ENCODE results near the gene CASKIN2.
A peak's percentile ranks its signal among the peaks of the same experiment; 100 is the strongest.

The CASKIN2 gene, protein sequence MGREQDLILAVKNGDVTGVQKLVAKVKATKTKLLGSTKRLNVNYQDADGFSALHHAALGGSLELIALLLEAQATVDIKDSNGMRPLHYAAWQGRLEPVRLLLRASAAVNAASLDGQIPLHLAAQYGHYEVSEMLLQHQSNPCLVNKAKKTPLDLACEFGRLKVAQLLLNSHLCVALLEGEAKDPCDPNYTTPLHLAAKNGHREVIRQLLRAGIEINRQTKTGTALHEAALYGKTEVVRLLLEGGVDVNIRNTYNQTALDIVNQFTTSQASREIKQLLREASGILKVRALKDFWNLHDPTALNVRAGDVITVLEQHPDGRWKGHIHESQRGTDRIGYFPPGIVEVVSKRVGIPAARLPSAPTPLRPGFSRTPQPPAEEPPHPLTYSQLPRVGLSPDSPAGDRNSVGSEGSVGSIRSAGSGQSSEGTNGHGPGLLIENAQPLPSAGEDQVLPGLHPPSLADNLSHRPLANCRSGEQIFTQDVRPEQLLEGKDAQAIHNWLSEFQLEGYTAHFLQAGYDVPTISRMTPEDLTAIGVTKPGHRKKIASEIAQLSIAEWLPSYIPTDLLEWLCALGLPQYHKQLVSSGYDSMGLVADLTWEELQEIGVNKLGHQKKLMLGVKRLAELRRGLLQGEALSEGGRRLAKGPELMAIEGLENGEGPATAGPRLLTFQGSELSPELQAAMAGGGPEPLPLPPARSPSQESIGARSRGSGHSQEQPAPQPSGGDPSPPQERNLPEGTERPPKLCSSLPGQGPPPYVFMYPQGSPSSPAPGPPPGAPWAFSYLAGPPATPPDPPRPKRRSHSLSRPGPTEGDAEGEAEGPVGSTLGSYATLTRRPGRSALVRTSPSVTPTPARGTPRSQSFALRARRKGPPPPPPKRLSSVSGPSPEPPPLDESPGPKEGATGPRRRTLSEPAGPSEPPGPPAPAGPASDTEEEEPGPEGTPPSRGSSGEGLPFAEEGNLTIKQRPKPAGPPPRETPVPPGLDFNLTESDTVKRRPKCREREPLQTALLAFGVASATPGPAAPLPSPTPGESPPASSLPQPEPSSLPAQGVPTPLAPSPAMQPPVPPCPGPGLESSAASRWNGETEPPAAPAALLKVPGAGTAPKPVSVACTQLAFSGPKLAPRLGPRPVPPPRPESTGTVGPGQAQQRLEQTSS (N-terminal part only)

DNA sequence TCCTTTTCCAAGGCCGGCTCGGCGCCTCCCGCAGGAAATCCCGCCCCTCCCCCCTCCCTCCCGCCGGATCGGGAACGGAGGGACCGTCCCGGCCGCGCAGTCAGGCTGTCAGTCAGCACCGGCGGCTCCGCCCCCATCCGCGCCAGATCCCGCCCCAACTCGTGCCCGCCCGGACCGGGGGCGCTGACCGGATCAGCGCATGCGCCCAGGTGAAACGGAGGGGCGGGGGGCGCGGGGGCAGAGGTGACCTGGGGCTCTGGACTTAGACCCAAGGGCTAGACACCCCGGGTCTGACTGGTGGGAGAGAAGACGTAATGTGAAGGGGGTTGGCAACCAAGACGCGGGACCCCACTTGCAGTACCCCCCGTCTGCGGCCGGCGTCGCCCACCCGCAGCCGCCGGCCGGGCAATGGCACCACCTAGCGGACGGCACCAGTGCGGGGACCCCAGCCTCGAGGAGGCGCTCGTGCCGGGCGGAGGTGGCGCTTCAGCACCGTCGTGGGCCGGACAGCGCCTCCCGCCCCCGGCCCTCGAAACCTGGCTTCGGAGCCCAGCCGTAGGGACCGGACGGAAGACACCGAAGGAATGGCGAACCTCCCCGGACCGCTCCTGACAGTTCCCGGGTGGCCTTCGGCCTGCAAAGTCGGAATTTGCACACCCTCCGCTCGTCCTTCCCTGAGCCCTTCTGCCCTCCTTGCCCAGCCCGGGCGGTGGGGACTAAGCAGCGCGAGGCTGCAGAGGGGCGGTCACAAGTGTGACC, at the start of gene CASKIN2:
CASKIN2 (minus strand) TSS at position 42 of the 759 bp plus-strand sequence. CDS start 1,733 bp downstream, outside the sequence.
- DNase-seq (ENCODE audit: low spot score) = peak; percentile 100

DNA sequence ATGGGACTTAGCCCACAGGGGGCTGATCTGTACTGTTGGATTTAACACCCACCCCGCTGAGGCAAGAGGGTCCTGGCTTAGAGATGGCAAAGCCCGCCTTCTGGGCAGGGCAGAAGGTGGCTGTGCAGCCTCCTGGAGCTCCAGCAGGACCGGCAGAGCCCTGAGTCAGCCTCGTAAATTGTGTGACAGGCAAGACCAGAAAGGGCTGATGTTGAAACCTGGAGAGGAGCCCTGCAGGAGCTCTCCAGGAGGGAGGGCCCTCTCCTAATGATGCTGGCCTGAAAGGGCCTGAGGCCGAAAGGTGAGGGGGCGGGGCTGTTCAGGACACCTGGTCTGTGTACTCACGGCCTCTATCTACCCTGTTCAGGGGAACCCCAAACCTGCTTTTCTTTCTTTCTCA, 49.7 kb upstream of the CASKIN2 start:
- no peak for DNase-seq (ENCODE audit: low spot score)

DNA sequence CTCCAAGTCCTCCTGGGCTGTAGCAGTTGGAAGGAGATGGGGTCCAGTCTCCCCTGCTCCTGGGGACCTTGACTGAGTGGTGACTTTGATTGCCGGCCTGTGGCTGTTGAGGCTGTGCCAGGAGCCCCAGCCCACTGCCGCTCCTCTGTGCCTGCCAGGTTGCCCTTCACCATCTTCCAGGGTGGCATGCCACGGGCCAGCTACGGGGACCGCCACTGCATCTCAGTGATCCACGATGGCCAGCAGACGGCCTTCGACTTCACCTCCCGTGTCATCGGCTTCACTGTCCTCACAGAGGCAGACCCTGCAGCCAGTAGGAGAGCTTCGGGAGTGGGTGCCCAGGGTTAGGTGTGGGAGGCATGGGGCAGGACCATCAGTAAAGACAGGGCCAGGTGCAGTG, 48.9 kb upstream of the CASKIN2 start:
- DNase-seq (ENCODE audit: low spot score) = no peak

DNA sequence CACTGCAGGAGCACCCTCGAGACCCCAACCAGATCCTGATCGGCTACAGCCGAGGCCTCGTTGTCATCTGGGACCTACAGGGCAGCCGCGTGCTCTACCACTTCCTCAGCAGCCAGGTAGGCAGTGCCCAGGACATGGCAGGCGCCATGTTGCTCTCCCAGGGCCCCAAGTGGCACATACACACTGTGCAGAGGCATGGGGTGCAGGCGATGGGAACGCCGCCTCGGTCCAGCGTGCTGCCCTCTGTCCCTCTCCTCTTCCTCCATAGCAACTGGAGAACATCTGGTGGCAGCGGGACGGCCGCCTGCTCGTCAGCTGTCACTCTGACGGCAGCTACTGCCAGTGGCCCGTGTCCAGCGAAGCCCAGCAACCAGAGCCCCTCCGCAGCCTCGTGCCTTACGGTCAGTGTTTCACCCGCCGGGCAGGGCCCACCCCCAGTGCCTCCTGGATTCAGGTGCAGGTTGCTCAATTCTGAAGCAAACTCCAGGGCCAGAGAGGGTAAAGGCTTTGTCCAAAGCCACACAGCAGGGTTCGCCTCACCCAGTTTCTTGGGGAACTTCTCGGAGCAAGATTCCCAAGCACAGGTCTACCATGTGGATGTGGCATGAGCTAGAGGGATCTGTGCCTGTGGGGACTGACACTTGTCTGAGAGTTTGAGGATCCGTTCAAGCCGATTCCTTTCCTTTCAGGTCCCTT, 47.9 kb upstream of the CASKIN2 start:
- DNase-seq (ENCODE audit: low spot score) = no peak

DNA sequence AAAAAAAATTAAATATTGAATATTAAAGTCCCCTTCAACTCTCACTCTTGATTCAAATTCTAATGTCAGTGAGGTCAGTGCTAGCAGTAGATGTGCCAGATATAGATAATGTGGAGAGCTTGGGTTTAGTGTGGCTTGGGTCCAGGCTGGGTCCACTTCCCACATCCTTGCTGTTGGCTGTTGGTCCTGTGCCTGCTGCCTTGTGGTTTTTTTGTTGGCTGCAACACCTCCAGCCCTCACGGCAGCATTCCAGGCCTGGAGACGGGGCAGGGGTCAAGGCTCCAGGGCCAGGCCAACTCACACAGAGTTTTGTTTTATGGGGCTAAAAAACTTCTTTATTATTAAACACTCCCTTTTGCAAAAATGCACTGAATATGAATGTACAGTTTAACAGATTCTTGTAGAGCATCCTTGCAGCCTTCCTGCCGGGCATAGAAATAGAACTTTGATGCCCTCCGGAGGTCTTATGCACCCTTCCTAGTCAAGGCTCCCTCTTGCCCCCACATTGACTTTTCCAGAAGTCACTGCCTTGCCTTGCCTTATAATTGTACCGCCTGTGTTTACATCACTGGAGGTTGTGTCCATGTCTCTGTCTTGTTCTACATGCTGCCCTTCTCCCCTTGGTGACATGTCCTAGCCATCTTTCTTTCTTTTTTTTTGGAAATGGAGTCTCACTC, 46.7 kb upstream of the CASKIN2 start:
- DNase-seq (ENCODE audit: low spot score) = no peak

DNA sequence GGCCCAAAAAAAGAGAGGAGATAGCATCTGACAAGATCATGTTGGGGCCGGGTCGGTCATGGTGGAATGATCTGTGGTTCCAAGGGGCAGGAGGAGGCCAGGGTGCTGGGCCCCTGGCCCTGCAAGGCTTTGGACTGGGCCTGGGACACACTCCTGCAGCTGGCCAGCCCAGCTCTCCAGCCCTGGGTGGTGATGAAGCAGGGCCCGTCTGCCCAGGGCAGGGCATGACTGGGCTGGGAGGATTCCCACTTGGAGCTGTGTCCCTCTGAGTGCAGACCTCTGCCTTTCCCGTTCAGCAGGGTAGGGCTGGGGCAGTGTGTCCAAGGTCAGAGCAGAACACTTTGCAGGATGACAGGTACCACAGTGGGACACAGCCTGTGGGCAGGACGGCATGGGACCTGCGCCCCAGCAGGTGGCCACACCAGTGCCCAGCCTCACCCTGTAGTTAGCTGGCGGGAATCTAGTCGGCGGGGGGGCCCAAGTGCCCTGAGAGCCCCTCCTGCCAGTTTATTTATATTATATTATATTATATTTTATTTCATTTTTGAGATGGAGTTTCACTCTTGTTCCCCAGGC, 44.7 kb upstream of the CASKIN2 start:
- no peak for DNase-seq (ENCODE audit: low spot score)

DNA sequence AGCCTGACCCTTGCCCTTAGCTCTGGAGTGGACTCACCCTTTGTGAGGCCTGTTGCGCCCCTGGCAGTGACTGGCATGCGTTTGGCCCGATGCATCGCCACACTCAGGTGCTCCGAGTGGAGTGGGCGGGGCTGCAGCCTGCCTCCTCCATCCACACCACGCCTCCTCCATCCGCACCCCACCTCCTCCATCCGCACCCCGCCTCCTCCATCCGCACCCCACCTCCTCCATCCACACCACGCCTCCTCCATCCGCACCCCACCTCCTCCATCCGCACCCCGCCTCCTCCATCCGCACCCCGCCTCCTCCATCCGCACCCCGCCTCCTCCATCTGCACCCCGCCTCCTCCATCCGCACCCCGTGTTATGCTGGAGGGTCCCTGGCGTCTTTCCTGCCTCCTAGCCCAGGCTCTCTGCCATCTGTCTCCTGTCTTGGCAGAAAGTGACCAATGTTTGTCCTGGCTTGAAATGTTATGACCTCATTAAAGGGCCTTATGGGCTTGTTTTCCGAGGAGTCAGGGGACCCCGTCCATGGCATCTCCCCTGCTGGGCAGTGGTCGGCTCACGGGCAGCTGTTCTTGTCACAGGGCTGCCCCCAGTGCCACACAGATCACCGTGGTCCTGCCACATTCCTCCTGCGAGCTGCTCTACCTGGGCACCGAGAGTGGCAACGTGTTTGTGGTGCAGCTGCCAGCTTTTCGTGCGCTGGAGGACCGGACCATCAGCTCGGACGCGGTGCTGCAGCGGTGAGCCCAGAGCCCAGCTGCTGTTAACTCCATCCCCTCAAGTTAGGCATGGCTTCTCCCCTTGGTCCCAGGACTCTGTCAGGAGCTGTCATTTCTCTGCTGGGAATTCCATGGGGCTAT, 43.6 kb upstream of the CASKIN2 start:
- no peak for DNase-seq (ENCODE audit: low spot score)

DNA sequence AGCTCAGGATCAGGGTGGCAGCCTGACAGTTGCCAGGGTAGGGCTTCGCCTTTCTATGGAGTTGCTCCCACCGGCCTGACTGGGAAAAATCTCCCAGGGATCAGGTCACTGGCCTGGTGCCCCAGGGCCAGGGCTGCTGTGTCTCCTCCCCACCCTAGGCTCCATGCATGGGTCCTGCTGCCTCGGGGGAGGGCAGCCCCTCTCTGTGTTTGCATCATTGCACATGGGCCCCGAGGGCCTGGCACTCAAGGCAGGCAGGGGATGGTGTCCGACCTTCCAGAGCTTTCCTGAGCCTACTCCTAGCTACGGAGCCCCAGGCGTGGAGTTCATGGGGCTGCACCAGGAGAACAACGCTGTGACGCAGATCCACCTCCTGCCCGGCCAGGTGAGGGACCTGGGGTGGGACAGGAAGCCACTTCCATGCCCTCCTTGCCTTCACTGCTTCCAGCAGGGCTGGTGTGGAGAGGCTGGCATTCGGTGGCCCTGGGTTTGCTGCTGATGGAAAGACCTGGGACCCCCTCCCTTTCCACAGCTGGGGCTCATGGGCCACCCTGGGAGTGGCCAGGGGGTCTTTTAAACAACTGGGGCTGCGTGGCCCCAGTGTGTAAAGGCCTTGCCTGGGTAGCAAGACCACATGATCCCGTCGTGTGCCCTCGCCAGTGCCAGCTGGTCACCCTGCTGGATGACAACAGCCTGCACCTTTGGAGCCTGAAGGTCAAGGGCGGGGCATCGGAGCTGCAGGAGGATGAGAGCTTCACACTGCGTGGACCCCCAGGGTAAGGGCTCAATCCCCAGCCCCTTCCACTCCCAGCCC, 42.7 kb upstream of the CASKIN2 start:
- no peak for DNase-seq (ENCODE audit: low spot score)

DNA sequence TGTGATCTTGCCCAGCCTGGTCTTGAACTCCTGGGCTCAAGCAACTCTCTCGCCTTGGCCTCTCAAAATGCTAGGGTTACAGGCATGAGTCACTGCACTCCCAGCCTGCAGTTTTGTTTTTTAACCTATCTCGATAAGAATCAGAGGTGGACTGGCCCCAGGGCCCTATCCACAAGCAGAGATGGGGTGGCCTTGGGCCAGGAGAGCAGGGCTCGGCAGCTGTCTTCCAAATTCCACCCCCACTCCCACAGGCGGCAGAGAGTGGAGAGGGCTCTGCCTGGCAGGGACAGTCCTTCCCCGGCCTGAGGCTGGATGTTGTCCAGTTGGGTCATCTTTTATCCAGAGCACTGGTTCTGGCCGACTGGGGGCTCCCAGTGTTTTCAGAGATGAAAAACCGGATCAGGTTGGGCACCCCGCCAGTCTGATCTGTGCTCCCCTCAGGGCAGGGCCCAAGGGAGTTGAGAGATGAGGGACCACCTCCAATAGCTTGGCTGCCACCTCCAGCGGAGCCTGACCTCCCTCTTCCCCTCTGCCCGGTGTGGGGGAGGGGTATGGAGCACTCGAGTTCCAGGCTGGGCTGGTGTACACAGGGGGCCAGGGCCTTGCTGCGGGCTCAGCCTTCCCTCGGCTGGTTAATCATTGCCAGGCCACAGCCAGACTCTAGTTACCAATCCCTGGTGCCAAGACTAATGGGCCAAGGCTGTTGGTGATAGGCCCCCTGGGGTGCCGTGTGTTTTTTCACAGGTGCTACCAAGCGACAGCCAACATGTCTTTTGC, 41.9 kb upstream of the CASKIN2 start:
- DNase-seq (ENCODE audit: low spot score) = no peak

DNA sequence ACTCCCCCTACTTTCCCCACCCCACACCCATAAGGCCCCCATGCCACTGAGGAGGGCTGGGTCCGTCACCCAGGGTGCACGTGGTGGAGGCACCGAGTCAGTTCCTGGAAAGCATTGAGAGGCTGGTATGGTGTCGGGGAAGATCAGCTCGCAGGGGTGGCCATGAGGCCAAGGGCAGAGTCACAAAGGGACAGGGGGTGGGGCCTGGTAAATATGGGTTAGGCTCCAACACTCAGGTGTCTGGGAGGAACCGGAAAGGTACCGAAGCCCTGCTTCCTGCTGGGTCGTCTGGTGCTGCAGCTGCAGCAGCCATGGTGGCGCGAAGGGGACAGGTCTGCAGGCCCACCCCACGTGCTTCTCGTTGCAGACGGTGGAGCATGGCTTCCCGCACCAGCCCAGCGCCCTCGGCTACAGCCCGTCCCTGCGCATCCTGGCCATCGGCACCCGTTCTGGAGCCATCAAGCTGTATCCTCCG, 40.4 kb upstream of the CASKIN2 start:
- no peak for DNase-seq (ENCODE audit: low spot score)

DNA sequence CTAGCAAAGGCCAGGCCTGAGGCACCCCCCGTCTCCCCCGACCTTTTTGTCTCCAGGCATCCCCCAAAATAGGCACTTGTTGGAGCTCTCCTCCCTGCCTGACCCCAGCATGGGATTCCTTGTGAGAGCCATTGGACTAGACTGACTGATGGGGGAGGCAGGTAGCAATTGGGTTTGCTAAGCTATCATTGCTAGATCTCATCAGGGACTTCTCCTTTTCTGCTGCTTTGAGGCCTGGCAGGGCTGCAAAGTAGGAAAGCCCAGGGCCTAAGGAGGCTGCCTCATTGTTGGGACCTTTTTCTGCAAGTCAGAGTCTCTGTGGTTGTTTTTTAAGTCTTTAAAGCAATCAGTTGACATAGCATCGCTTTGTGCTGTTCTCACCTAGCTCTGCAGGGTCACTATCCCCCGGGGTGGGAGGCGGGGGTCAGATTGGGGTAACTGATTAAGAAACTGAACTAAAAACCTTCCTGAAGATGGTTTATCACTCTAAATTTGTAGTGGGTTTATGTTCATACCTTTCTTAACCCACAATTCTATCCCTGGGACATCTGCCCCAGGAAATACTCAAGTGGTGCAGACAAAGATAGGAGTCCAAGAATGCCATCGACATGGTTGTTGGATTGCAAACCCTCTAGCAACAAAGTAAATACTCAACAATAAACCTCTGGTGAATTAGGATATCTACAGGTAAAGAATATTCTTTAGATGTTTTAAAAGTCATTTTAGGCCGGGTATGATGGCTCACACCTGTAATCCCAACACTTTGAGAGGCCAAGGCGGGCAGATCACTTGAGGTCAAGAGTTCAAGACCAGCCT, 38.2 kb upstream of the CASKIN2 start:
- no peak for DNase-seq (ENCODE audit: low spot score)

DNA sequence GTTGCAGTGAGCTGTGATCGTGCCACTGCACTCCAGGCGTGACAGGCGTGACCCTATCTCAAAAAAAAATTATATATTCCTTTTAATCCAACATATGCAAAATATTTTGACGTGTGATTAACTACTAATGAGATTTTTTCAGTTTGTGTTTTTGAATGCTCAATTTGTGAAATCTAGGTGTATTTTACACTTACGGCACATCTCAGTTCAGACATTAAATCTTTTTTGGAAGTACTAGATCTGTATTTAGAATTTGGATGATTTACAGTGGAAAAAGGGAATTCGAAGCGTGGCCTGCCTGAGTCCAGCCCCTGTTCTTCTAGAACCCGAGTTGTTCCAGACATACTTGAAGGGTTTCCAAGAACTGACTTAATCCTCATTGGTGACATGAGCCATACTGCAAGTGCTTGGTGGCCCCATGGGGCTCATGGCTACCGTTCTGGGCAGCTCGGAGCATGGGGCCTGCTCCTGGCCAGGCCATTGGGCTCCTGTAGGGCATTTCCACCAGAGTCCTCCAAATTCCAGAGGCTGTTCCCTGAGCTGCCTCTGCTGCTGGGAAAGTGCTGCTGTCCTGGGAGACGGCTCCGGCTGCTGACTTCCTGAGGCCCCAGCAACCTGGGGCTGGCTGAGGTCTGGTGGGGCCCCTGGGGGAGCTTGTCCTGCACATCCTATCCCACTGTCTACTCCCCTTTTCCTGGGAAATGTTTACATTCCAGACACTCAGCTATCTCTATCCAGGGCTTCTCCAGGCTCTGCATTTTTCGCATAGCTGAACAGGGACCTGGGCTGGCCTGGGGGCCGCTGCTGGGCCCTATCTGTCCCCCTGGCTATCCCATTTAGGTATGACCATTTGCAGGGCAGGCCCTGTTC, 37.3 kb upstream of the CASKIN2 start:
- no peak for DNase-seq (ENCODE audit: low spot score)

DNA sequence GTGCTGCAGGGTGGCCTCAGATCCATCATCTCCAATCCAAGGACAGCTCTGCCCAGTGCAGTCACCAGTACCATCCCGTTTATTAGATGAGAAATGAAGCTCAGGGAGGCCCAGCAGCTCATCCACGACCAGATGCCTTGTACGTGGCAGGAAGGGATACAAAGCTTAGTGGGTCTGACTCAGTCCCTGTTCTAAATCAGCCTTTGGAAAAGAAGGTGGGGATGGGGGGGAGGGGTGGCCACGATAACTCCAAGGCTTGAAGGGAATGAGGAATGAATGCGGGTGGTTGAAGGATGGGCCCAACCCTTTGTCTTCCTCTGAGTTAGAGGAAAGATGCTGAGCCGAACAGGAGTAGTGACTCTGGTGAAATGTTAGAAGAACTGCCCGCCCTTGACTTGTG, 35.9 kb upstream of the CASKIN2 start:
- DNase-seq (ENCODE audit: low spot score) = no peak

DNA sequence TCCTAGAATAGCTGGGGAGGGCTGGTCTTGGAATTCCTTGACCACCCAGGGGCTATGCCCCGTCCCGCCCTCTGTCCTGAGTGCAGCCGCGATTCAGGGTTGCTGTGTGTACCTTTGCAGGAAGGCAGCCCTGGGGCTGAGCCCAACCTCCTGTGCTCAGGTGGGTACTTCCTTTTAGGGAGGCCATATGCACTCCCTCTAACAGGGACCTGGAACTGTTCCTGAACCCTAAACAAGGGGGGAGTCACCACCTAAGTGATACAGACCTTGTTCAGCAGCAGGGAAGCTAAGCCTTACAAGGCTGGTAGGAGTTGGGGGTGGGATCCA, 34.8 kb upstream of the CASKIN2 start:
- DNase-seq (ENCODE audit: low spot score) = no peak

DNA sequence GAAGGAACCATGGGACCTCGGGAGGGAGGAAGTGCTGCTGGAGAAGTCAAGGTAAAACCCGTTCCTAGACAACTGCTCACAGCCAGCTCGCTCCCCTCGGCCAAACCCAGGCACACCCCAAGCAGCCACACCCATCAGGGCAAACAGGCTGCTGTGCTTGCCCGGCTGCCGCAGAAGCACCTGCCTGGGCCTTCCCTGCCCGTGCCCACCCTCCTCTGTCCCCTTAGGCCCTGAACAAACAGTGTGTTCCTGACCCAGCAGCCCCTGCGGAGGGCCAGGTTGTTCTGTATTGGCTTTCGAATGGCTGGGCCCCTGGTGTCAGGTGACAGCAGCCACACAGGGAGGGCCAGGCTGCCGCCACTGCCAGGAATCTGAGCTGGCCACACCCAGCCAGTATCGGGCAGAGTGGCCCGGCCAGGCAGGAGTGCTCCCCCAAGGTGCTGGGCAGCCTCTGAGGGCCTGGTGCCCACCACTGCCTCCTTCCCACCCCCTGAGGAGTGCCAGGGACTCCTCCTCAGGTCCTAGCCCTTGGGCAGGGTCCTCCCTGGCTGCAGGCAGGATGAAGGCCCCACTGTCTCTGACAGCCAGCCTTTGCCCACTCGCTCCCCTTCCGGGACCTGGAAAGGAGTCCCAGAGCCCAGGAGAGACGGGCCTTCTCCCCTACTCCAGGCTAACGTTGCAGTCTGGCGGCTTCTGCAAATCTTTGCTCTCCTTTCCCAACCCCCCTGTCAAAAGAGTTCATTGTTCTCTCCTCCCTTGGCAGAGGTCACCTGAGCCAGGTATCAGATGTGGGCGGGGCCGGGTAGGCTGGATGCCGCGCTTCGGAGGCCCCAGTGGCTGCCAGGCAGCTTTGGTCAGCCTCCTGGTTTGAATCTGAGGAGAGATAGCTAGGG, 34.2 kb upstream of the CASKIN2 start:
- DNase-seq (ENCODE audit: low spot score) = no peak

Data from D341Med (cell line).